ENCODE results near the gene PLG.
A peak's percentile ranks its signal among the peaks of the same experiment; 100 is the strongest.
"Not testable (repeated sequence)": the region's sequence is repeated elsewhere in the genome, so short reads cannot be mapped to it uniquely, and the experiment has no call there.

The PLG gene

GRCh38 chr6:160774399-160774798 is 72.4 kb downstream of the PLG start:
- H3K27ac ChIP-seq (ENCODE audit: extremely low read depth, low read depth, low read length) = no peak overlapping the region
- TF ChIP-seq ZNF521 (tag by site-specific recombination; IDR thresholded peaks at IDR 0.05) (no peak), HIC1 (tag by site-specific recombination; IDR thresholded peaks at IDR 0.05) (no peak), ZNF529 (tag by site-specific recombination; IDR thresholded peaks at IDR 0.05; ENCODE audit: insufficient replicate concordance) (no peak), HOXC10 (CRISPR knock-in tag; IDR thresholded peaks at IDR 0.05) (no peak), ZFHX2 (tag by site-specific recombination; conservative IDR thresholded peaks at IDR 0.05) (no peak), PRDM1 (tag by site-specific recombination; IDR thresholded peaks at IDR 0.05) (no peak), ZNF585B (tag by site-specific recombination; IDR thresholded peaks at IDR 0.05) (no peak), ZNF560 (tag by site-specific recombination; IDR thresholded peaks at IDR 0.05; ENCODE audit: borderline replicate concordance) (no peak), ZNF423 (tag by site-specific recombination; IDR thresholded peaks at IDR 0.05) (no peak), ZNF571 (tag by site-specific recombination; IDR thresholded peaks at IDR 0.05) (no peak)
- H3K9me3 ChIP-seq (ENCODE audit: control insufficient read depth, insufficient read depth, low read depth, low read length) = no peaks in the 10 kb centered on the region
- no peaks in the 10 kb centered on the region for H3K36me3 ChIP-seq (ENCODE audit: control insufficient read depth in 2 of 2, insufficient read depth in 1 of 2, low read length in 2 of 2)
- CTCF ChIA-PET = interaction anchor here (0.8 kb wide), 1 partner anchor 24 kb away, joined by 3 read pairs; no protein-coding TSS in a partner anchor
- POLR2A ChIA-PET = no interaction called here
- no peaks in the 10 kb centered on the region for H3K4me1 ChIP-seq (ENCODE audit: control insufficient read depth, insufficient read depth, low read length)
- no peak overlapping the region for H3K4me3 ChIP-seq (ENCODE audit: low read depth, low read length)

GRCh38 chr6:160775792-160776580 is 73.9 kb downstream of the PLG start:
- Histone ChIP-seq H3K27ac (ENCODE audit: extremely low read depth, low read depth, low read length) (no peak overlapping the region), H3K4me3 (ENCODE audit: low read depth, low read length) (no peak overlapping the region), H3K36me3 (ENCODE audit: control insufficient read depth in 2 of 2, insufficient read depth in 1 of 2, low read length in 2 of 2) (no peaks in the 10 kb centered on the region), H3K4me1 (ENCODE audit: control insufficient read depth, insufficient read depth, low read length) (no peaks in the 10 kb centered on the region), H3K9me3 (ENCODE audit: control insufficient read depth, insufficient read depth, low read depth, low read length) (no peaks in the 10 kb centered on the region)
- ChIA-PET POLR2A (no interaction called here), CTCF (interaction anchor here (0.7 to 1.9 kb wide), 2 partner anchors 9 to 13 kb away, joined by 3 to 5 read pairs; no protein-coding TSS in a partner anchor)
- TF ChIP-seq ZSCAN5A (tag by site-specific recombination; IDR thresholded peaks at IDR 0.05) = no peak
- no peak for TF ChIP-seq GLIS1 (tag by site-specific recombination; IDR thresholded peaks at IDR 0.05)
- no peak for TF ChIP-seq ZNF785 (tag by site-specific recombination; IDR thresholded peaks at IDR 0.05)
- no peak for TF ChIP-seq ZNF776 (tag by site-specific recombination; IDR thresholded peaks at IDR 0.05; ENCODE audit: borderline replicate concordance)
- TF ChIP-seq CTCF (tag by site-specific recombination; IDR thresholded peaks at IDR 0.05) = no peak
- no peak for TF ChIP-seq IKZF3 (tag by site-specific recombination; IDR thresholded peaks at IDR 0.05)

- H3K9me3 ChIP-seq (ENCODE audit: control insufficient read depth, insufficient read depth, low read depth, low read length); H3K36me3 ChIP-seq (ENCODE audit: control insufficient read depth in 2 of 2, insufficient read depth in 1 of 2, low read length in 2 of 2); POLR2A ChIA-PET; H3K4me1 ChIP-seq (ENCODE audit: control insufficient read depth, insufficient read depth, low read length); H3K27ac ChIP-seq (ENCODE audit: extremely low read depth, low read depth, low read length); H3K4me3 ChIP-seq (ENCODE audit: low read depth, low read length): not testable (repeated sequence)
- TF ChIP-seq ZNF600 (tag by site-specific recombination; IDR thresholded peaks at IDR 0.05) = peak; percentile 58
- CTCF ChIA-PET = interaction anchor here (0.6 to 0.9 kb wide), 2 partner anchors 15 to 592 kb away, joined by 3 read pairs; no protein-coding TSS in a partner anchor
These were observed 77.1 kb downstream of the PLG start for GRCh38 chr6:160779095-160779494.

GRCh38 chr6:160780656-160781055 is 78.6 kb downstream of the PLG start:
- POLR2A ChIA-PET; H3K4me3 ChIP-seq (ENCODE audit: low read depth, low read length): not testable (repeated sequence)
- CTCF ChIA-PET = interaction anchor here (0.6 to 1.0 kb wide), 3 partner anchors 13 to 29 kb away, joined by 3 to 4 read pairs (median 3); no protein-coding TSS in a partner anchor

More at GRCh38 chr6:160780656-160781055, 78.6 kb downstream of the PLG start:
- H3K9me3 ChIP-seq (ENCODE audit: control insufficient read depth, insufficient read depth, low read depth, low read length); H3K4me1 ChIP-seq (ENCODE audit: control insufficient read depth, insufficient read depth, low read length); H3K36me3 ChIP-seq (ENCODE audit: control insufficient read depth in 2 of 2, insufficient read depth in 1 of 2, low read length in 2 of 2); H3K27ac ChIP-seq (ENCODE audit: extremely low read depth, low read depth, low read length): not testable (repeated sequence)
